ENCODE measurements around the gene RNH1. TPM values are rescaled to one million over a fixed set of nuclear protein-coding genes. Genes with fewer than 3 reads are reported as not detected.

RNH1 gene
- total RNA-seq (2022; extraction: Qiagen RNA extraction), result 128 to 190 TPM (median 178 TPM) in 5 replicates

DNA sequence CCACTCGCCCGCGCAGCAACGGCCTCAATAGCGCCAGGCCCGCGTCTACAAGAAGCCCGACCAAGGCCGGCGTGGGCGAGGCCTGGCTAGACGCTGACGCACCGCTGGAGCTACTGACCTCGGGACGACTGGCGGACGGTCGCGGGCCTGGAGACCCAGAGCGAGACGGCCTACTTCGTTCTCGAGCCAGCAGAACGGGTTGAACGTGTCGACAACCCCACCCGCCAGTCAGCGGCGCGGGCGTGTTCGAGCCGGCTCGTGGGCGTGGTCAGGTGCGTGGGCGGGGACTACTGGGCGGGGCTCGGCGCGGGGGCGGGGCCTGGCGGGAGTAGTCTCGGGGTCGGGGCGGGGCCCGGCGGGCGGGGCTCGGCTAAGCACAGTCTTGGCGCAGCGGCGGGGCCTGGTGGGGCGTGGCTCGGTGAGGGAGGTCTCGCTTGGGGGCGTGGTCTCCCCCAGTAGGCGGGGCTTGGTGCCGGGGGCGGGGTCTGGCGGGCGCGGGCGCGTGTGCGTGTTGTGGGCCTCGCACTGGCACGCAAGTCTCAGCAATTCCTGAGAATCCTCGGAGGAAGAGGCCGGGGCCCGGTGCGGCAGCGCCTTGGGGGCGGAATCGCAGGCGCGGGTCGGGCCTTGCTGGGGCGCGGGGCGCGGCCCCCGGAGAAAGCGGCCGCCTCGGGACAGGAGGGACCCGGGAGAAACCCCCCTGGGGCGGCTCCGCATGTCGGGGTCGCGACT, at the start of gene RNH1:
RNH1 (minus strand) TSS at position 248 of the 732 bp plus-strand sequence. CDS start 5,080 bp downstream, outside the sequence.

DNA sequence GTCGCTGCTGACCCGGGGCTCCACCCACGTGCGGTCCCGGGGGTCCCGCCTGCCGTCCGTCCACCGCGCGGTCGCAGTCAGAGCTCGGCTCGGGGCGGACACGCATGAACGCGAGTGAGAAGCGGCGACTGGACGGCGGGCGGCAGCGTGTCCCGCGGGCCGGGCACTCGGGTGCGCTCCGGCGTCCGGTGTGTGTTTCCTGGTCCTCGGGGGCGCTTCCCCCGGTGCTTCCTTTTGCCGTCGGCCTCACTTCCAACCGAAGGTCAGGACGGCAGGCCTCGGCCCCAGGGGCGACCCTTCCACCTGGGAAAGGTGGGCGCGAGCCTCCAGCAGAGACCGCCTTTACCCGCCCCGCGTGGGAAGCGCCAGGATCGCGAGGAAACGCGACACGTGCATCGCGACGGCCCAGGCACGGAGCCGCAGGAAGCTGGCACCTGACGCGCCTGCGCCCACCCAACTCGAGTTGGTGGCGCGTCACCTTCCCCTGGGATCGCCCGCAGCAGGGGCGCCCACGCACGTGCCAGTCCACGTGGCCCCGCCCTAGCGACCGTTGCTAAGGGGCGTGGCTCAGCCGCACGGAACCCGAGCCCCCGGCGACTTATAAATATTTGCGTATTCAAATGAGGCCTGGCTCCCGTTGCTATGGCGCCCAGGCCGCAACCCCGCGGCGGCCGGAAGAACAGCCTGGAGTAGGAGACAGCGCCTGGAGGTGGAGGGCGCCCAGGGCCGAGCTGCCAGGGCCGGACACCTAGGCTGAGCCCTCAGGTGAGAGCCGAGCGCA, 30.0 kb upstream of the RNH1 start, which contains the start of gene LRRC56:
LRRC56 (plus strand) TSS at position 687 of the 781 bp plus-strand sequence. CDS start 3,158 bp downstream, outside the sequence.

GRCh38 chr11:535519-536454, 28.7 kb upstream of the RNH1 start, which contains the start of gene HRAS:
Gene HRAS (minus strand): TSS chr11:535576.

DNA sequence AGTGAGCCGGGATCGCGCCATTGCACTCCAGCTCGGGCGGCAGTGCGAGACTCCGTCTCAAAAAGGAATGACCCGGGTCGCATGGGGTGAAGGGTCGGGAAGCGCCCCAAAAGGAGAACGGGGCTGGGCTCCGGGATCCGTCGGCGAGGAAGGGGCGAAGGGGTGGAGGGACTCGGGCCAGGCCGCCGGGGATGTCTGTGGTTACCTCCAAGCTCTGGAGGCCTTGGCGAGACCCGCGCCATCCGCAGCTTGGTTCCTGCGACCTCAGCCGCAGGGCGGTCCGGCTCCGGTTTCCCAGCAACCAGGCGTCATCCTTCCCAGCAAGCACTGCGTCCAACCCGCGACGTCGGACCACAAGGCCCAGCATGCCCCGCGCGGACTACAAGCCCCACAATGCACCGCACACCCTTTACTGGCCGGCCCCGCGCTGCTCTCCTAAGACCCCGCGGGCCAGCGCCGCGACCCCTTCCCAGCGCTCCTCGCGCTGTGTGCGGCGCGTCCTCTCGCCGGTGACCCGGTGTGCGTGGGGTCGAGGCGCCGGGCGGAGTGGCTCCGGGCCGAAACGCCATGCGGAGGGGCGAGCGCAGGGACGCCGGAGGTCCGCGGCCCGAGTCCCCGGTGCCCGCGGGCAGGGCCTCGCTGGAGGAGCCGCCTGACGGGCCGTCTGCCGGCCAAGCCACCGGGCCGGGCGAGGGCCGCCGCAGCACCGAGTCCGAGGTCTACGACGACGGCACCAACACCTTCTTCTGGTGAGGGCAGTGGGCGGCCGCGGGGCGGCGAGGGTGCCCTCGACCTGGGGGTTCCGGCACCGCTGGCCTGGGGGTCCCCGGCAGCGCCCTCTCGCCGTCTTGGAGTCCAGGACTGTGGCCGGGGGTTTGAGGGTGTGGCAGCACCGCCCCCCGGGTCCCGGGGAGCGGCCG, 56.9 kb downstream of the RNH1 start, which contains the start of gene PTDSS2:
PTDSS2 (plus strand) TSS at position 391 of the 920 bp plus-strand sequence; CDS start at position 568, 177 bp downstream.

Other genes with a start within 250 kb of the RNH1 start
- gene NLRP6, start 228.8 kb downstream of the RNH1 start, total RNA-seq (2022; extraction: Qiagen RNA extraction), result not detected in 5 replicates
- 7.1 to 15.7 TPM (median 12.5 TPM) in 5 replicates for gene PGGHG, start 218.1 kb downstream of the RNH1 start, total RNA-seq (2022; extraction: Qiagen RNA extraction)
- not detected in 5 replicates for gene IFITM5, start 207.7 kb downstream of the RNH1 start, total RNA-seq (2022; extraction: Qiagen RNA extraction)
- gene IFITM2, start 199.4 kb downstream of the RNH1 start, total RNA-seq (2022; extraction: Qiagen RNA extraction), result 59.0 to 71.7 TPM (median 65.6 TPM) in 5 replicates
- 0.22 to 0.64 TPM (median 0.39 TPM) in 5 replicates for gene IFITM1, start 193.2 kb downstream of the RNH1 start, total RNA-seq (2022; extraction: Qiagen RNA extraction)
- gene IFITM3, start 186.4 kb downstream of the RNH1 start, total RNA-seq (2022; extraction: Qiagen RNA extraction), result 18.8 to 35.6 TPM (median 29.9 TPM) in 5 replicates
- 11.1 to 25.3 TPM (median 20.4 TPM) in 5 replicates for gene B4GALNT4, start 137.7 kb downstream of the RNH1 start, total RNA-seq (2022; extraction: Qiagen RNA extraction)
- gene PKP3, start 113.0 kb downstream of the RNH1 start, total RNA-seq (2022; extraction: Qiagen RNA extraction), result 26.3 to 41.8 TPM (median 39.9 TPM) in 5 replicates
- 55.4 to 103 TPM (median 98.4 TPM) in 5 replicates for gene SIGIRR, start 92.2 kb downstream of the RNH1 start, total RNA-seq (2022; extraction: Qiagen RNA extraction)
- gene ANO9, start 65.2 kb downstream of the RNH1 start, total RNA-seq (2022; extraction: Qiagen RNA extraction), result 0.55 to 1.8 TPM (median 1.0 TPM) in 5 replicates
- 35.2 to 48.7 TPM (median 46.0 TPM) in 5 replicates for gene PTDSS2, start 57.0 kb downstream of the RNH1 start, total RNA-seq (2022; extraction: Qiagen RNA extraction)
- gene HRAS, start 28.3 kb upstream of the RNH1 start, total RNA-seq (2022; extraction: Qiagen RNA extraction), result 97.4 to 162 TPM (median 151 TPM) in 5 replicates
- gene LRRC56, start 30.3 kb upstream of the RNH1 start, total RNA-seq (2022; extraction: Qiagen RNA extraction), result 0.45 to 0.93 TPM (median 0.75 TPM) in 5 replicates
- gene LMNTD2, start 53.5 kb upstream of the RNH1 start, total RNA-seq (2022; extraction: Qiagen RNA extraction), result 1.9 to 3.3 TPM (median 2.7 TPM) in 5 replicates
- 35.3 to 47.8 TPM (median 43.4 TPM) in 5 replicates for gene RASSF7, start 53.7 kb upstream of the RNH1 start, total RNA-seq (2022; extraction: Qiagen RNA extraction)
- gene PHRF1, start 69.2 kb upstream of the RNH1 start, total RNA-seq (2022; extraction: Qiagen RNA extraction), result 26.7 to 35.3 TPM (median 34.8 TPM) in 5 replicates
- gene IRF7, start 108.7 kb upstream of the RNH1 start, total RNA-seq (2022; extraction: Qiagen RNA extraction), result 4.1 to 7.8 TPM (median 7.0 TPM) in 5 replicates
- gene CDHR5, start 117.7 kb upstream of the RNH1 start, total RNA-seq (2022; extraction: Qiagen RNA extraction), result 0.03 to 0.08 TPM in 2 of 5 replicates, not detected in the others
- gene SCT, start 119.9 kb upstream of the RNH1 start, total RNA-seq (2022; extraction: Qiagen RNA extraction), result not detected in 5 replicates
- gene DRD4, start 130.0 kb upstream of the RNH1 start, total RNA-seq (2022; extraction: Qiagen RNA extraction), result 0.15 to 0.39 TPM (median 0.22 TPM) in 5 replicates
- 27.2 to 37.0 TPM (median 33.8 TPM) in 5 replicates for gene DEAF1, start 188.0 kb upstream of the RNH1 start, total RNA-seq (2022; extraction: Qiagen RNA extraction)
- gene TMEM80, start 188.6 kb upstream of the RNH1 start, total RNA-seq (2022; extraction: Qiagen RNA extraction), result 9.2 to 11.6 TPM (median 11.3 TPM) in 5 replicates
- gene EPS8L2, start 199.0 kb upstream of the RNH1 start, total RNA-seq (2022; extraction: Qiagen RNA extraction), result 77.4 to 139 TPM (median 122 TPM) in 5 replicates
- gene TALDO1, start 240.2 kb upstream of the RNH1 start, total RNA-seq (2022; extraction: Qiagen RNA extraction), result 416 to 454 TPM (median 423 TPM) in 5 replicates